HG03064 (cell line): Measurements from ENCODE around the gene NID2.

Experiments
- ATAC-seq: cut with Tn5 transposase; IDR thresholded peaks from one replicate; pipeline ENCODE4 v1.9.1; 2021; ENCODE audit warnings: low read depth; ENCODE audit not compliant: unreplicated experiment

Gene NID2

DNA sequence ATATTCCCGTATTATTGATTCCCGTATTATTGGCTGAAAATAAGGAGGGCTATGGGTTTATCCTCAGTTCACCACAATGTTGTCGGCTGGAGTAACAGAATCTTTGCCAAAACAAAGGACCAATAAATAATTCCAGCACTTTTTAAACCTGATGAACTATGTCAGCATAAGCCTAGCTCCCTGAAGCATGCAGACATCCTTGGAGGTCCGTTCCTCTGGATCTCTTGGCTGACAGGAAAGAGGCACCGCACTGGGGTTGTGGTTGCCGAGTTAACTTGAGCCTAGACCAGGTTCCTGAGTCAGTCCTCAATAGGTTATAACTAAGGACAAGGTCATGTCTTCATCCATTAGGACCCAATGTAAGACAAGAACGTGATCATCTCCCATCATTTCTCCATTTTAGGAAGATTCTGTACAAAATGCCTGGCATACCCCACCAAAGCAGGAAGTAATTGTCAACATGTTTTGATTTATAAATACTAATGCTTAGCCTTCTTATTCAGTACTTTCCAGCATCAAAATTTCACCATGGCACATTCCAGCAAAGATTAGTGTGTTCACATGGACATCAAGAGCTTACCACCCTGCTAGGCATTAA lies 36.6 kb downstream of the NID2 start:
- no peak for ATAC-seq

DNA sequence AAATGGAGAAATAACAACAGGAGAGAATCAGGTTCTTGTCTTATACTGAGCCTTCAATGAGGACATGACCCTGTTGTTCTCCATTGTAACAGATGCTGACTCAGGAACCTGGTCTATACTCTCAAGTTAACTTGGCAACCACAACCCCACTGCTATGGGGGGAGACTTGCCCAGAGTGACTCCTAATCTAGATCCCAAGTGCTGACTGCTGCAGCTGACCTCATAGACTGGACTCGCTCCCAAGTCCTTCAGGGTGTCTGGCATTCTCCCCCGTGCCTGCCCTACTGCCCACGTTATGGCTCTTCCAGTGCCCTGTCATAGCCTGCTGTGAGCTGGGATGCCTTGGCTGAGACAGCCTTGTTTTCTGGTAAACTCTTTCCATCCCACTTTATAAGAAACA lies 37.1 kb downstream of the NID2 start:
- no peak for ATAC-seq

DNA sequence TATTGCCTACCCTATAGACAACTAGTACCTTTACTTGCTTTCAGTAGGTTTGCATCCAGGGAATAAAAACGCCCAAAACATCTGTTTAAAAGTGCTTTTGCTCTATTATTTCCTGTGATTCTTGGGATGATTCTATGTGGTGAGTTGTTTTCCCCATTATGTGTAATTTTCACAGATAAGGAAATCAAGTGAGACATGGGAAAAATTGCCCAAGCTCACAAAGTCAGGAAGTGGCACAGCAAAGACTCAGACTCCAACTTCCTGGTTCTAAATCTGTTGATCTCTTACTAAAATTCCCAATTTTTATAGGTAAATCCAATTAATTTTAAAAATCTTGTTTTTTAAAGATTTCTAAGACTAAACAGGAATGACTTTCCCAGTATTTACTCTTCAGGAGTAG lies 39.0 kb downstream of the NID2 start:
- ATAC-seq = no peak

DNA sequence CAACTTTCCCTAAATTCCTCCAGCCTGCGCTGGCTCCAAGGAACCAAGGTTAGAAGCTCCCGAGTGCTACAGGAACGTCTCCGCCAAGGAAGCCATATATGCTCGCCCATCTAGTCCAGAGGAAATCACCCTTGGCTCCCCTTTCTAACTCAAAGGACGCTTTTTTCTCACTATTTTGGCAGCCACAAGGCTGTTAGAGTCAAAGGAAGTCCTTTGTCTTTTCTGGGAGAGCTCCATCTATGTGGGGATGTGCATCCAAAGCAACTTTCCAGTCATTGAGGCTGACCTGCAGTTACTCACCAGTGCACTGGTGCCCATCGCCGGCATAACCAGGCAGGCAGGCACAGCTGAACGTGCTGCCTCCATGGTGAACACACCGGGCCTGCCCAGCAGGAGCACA lies 42.0 kb downstream of the NID2 start:
- no peak for ATAC-seq

DNA sequence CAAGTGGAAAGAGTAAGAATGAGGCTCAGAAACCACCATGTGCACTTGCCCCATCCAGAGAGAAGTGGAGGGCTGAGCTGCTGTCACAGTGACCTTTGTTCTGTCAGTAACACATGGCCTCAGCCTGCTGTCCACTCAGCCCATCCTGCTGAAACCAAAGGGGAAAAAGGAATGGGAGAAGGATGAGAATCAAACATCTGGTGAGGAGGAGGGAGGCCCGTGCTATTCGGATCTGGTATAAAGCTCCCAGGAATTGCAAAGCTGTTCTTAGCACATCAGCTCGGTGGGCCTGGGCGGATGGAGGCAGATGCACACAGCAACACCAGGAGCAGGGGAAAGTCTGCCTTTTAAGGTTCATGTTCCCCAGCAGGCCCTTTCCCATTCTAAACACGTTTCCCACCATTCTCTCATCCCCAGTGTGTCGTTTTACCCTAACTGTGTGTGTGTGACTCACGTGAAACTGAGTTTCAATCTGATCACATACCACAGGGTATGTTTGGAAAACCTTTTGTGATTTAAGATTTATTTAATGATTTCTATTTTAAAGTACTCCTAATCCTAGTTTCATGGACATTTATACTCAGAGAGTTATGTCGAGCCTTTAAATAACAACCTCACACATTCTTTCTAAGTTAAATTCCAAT lies 42.7 kb downstream of the NID2 start:
- ATAC-seq = no peak

DNA sequence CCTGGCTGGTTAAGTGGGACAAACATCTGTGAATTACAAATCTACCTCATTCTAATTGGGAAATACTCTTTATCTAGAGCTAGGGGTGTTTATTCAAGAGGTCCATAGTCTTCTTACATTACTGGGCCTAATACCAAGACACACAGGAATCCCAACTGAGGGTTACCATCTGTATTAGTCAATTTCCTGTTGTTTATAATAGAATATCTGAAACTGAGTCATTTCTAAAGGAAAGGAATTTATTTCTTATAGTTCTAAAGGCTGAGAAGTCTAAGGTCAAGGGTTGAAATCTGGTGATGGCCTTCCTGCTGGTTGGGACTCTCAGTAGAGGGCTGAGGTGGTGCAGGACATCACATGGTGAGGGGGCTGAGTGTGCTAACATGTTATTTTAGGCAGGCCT lies 43.5 kb downstream of the NID2 start:
- no peak for ATAC-seq

DNA sequence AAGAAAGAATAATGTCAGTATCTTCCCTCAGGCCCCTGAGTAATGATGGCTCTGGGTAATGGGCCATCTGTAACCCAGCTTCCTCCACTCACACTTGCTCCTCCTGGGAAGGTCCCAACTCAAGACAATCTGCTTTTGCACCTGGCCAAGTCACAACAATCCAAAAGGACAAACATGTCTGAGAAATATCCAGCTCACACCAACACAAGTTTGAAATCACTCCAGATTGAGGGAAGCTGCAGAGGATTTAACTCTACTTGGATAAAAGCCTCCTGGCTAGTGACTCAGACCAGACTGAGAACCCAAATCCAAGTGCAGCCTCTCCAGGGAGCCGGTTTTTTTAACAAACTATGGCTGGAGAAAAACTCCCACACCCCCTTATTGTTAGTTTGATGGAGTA lies 45.3 kb downstream of the NID2 start:
- no peak for ATAC-seq

DNA sequence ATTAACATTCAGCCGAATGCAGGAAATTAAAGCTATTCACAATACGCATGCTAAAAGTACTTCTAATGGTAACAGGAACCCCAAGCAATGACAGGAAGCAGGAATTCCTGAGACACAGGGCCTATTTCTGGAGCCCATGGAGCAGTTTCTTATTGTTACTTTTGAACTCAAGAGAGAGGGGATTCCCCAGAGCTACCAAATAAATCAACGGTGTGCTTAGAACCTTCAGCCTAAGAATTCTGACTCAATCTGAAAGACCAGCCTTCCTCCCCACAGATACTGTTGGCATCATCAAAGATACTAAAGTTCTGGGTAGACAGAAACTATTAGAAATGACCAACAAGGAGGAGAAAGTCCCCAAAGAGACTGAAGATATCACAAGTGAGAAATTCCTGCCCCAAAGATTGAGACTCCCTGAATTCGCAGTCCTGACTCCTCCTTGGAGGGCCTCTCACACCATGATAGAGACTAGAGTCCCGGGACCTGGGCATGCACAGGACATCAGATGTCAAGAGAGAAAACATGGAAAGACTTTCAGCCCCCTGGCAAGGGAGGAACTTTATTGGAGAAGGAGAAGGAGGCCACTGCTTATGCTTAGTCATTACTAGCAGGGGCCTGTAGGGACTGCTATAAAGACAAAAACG lies 46.8 kb downstream of the NID2 start:
- peak; percentile 67 for ATAC-seq

DNA sequence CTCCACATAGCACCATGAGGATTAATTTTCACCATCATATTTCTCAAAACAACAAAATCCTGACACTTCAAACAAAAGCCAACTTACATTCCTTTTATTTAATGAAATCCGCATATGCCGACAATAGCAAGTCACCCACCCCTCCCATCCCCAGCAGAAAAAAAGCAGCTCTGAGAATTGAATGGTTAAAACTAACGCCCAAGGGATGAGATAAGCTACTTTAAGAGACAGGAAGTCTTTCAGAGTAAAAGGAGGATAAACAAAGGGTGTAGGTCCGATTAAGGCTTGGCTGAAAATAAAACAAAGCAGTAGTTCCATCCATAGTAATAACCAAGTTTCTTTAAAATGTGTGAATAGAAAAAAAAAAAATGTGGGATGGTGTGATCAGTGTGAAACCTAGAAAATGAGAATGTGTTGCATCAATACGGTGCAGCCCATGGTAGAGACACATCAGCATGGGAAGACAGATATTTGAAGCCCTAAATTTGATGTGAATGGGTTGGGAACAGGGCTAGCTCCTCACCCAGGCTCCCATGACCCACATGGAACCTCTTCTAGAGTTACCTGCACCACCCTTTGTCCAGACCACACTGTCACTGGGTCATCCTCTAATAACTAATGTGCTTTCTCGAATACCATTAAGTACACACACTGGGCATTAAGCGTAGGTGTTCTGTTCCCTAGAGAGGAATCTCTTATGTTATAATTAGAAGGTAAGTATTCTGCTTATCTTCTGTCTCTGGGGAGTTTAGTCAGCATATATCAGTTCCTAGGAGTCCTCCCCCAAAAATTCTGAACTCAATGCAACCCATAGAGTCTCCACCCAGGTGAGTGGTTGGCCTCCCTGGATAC lies 47.8 kb downstream of the NID2 start:
- no peak for ATAC-seq

DNA sequence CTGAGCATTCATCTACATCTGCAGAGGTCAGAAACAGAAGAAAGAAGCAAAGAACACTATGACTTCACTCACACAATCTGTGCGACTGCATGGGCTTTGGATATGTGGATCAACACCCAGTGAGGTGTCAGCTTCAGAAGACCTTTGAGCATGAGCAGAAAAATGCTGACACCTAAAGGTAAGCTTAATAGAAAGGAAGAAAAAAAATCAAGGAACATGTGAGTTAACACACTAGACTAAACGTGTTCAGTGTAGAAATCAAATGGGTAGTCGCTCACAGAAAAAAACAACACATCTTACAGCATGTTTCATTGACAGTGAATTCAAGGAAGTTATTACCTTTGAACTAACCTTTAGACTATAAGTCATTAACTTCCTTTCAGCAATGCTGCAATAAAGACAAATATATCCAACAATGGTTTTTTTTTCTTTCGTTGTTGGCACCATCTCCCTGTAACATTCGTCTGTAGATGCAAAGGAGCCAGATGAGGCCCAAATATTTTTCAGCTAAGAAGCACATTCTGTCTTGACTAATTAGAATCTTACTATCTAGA lies 48.6 kb downstream of the NID2 start:
- no peak for ATAC-seq

DNA sequence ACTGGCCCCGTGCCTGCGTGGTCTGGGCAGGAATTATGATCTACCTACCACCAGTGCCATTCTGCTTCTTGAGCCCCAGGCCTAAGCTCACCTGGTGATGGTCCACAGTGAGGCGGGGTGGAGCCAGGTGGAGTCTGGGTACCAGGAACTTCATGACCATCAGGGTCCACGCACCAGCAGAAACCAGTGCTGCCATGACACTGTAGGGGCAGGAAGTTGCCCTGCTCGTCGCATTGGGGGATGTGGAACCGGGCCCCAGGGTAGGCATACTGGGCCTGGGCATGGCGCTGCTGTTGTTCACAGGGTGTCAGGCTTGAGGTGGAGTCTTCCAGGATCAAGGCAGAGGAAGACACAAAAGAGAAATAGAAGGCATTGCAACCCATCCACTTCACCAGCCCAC lies 49.9 kb downstream of the NID2 start:
- ATAC-seq = no peak

DNA sequence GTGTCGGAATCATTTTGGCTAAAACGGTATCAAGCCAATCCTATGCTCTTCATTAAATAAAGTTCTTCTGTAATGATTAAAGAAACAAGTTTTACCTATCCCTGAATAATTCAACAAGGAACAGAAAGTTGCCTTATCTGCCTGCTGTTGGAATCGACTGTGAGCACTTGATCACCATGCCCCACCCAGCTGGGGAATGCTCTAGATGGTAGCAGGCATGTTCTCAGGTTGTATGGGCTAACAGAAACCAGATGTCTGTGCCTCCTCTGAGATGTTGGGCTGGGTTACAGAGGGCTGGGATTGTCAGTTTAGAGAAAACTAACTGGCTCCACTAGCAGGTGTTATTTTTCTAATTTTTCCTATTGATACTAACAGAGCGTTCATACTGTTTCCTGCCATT lies 50.6 kb downstream of the NID2 start:
- no peak for ATAC-seq

DNA sequence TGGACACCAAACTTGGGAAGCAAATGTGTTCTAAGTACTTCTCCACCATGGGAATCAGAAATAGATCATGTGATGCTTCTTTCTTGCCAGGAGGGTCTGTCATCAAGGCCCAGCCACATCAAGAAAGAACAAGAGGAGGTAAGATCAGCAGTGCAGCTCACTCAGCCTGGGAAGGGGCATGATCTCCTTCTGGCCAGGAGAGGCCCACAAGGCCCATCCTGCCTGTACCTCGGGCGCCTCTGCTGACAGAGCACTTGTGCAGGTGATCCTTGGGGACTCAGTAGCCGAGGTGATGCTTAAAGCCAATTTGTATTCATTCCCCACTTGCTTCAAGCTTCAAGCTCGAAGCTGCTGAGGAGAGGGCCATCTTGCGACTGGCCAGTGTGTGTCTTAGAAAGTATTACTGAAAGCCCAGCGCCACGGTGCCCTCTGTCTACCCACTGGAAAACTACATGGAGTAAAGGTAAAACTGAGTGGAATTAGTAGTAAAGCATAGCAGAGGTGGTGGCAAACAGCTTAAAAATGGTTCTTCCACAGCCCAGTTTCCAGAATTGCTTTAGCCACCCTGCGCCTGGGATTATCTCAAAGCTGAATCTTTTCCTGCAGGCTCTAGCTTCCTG lies 53.3 kb downstream of the NID2 start:
- no peak for ATAC-seq

DNA sequence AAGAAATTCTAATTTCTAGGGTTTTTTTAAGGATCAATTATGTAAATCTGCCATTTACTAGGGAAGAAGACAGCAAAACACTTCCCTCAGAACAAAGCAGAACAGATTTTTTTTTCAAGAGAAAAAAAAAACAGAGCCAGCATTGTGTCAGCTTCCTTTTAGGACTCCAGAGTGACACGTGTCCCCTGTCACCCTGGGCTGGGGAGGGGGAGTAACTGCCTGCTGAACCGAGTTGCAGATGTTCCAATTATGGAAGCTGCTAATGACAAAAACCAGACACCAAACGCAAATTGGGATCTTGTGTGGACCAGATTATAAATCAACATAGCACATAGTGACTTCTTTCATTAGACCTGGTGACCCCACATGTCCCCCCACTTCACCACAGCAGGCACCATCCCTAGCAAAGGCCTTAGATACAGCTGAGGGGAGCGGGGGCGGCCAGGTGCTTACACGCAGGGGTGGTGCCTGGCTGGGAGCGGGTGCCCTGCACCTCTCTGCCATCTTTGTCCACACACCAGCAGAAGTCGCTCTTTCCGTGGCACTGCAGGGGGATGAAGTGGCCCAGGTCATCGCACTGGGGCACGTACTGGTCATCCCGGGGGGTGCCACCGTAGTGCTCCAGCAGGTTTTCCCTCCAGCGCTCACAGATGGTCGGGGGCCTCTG lies 54.1 kb downstream of the NID2 start:
- no peak for ATAC-seq

DNA sequence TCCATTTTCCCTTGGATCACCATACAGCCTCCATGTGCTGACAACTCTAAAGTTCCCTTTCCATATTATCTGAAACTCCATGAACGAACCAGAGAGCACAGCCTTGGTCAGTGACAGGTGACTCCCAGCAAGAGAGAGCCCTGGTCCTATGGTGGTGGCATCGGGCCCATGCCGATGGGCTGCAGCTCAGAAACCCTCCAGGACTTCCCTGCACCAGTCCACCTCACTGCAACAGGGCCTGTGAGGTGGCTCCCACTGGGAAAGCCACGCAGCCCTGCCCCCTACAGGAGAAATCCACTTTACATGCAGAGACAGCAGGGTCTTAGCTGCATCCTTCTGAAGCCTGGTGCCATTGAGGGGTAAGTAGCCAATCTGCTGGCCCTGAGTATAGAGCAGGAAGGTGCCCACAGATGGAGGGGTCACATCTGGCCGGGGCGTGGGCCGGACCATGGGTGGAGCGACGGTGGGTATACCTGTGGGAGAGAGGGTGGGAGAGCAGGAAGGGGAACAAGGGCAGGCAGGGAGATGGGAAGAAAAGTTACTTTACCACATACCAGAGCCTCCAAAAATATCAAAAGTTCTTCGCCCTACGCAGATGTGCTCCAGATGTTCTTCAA lies 54.8 kb downstream of the NID2 start:
- ATAC-seq = no peak

DNA sequence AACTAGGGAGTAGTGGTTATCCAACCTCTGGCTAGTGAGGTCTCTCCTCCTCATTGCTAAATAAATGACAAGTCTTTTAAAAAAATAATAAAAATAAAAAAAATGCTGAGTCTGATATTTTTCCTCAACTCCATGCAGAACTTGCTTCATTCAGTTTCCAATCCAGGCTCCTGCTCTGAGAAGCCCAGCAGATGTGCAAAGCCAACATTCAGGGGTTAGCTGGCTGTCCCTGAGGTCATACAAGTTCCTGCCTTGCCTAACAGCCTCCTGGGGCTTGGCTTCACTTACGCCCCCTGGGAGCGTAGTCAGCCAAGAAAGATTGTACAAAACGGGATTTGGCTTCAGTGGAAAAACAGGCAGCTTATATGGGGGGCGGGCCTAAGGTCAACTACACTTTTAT lies 56.2 kb downstream of the NID2 start:
- no peak for ATAC-seq

DNA sequence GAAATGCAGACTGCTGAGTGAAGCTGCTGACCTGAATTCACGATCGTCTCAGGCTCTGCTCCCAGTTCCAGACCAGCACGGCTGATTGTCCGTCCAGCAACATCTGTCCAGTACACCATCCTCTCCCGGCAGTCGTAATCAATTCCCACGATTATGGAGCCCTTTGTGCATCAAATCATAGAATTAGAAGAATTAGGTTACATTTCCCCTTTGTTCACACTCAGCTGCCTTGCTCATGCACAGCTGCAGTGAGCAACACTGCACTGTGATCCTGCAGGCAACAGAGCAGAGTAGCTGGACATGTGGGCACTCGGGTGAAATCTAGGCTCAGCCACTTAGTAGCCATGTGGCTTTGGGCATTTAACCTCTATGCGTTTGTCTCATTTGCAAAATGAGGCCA lies 57.3 kb downstream of the NID2 start:
- ATAC-seq = no peak

DNA sequence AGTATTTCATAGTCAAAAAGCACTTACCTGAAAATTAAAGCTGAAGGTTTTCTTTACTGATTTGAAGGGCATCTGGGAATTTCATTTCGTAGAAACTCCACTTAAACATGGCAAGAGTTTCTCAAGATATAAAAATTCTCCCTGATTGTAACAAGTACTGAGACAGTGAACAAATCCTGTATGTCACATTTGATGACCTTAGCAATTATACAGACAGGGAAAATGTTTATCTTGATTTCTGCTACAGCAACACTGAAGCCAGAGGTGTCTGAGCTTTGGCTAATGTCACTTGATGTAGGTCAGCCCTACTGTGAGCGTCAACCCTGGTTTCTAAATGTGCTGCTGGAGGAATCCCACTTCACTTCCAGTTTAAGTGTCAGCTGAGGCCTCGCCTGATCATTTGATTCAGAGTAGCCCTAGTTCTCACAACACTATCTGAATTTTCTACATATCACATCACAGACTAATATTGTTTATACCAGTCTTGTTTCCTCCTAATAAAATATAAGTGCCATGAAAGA lies 58.6 kb downstream of the NID2 start:
- no peak for ATAC-seq

DNA sequence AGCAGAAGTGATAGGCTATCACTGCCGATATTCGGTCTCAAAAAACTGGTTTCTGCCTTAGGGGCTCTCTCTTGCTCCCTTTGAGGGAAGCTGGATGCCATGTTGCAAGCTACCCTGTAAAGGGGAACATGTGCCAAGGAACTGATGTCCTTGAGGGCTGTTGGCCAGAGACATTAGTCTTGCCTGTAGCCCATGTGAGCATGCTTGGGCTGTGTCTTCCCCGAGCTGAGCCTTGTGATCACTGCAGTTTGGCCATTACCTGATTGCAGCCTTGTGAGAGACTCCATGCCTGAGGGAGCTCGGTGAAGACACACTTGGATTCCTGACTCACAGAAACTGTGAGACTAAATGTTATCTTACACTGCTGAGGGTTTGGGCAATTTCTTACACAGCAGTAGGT lies 60.7 kb downstream of the NID2 start:
- no peak for ATAC-seq

DNA sequence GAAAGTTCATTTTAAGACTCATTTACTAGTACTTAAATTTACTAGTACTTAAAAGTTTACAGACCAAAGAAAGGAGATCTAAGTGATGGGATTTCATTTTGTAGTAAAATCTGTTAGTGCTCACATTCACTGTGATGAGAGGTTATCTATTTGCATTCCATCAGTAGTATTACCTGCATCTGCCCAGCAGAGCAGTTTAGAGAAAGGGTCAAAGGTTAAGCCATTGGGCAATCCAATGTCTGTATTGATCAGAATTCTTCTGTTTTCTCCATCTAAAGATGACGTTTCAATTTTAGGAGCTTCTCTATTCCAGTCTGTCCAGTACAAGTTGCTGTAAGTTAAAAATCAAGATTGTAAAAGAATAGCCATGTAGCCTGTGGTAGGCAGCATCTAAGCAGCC lies 61.2 kb downstream of the NID2 start:
- ATAC-seq = no peak
